D721Med (cell line): ENCODE measurements around the gene CDK14.
A peak's percentile ranks its signal among the peaks of the same experiment; 100 is the strongest.

Experiments used
- DNase-seq: peaks from one replicate; pipeline ENCODE4 v3.0.0; 2011; ENCODE audit warnings: low spot score; ENCODE audit not compliant: insufficient read length
- FAIRE-seq: peaks from 2 replicates; lab custom pipeline; 2011; peaks lifted over from hg19 to GRCh38; lab: Jason Lieb, UNC
- TF ChIP-seq, protein P1 (sequence below): IDR thresholded peaks from 2 replicates; pipeline ENCODE4 v1.5.1; 2012; ENCODE audit warnings: mild to moderate bottlenecking, control low read depth; ENCODE audit not compliant: insufficient read depth; ENCODE audit errors: missing control alignments

Gene CDK14

DNA sequence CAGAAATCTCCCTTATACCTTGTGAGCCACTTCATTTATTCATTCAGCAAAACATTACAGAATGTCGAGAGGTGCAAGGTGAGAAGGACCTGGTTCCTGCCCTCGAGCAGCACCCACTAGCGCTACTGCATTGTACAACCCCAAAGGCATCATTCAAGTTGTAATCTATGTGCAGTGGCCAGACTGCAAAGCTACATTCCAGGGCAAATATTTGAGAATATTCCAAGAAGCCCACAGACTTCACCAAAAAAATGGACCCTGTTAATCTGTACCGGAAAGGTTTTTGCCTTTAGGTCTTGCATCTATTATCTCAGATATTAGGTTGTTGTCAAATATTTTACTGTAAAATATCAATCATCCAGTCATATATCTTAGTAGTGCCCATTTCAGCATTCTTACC is 372.8 kb downstream of the CDK14 start:
- FAIRE-seq = no peak
- DNase-seq = no peak
- TF ChIP-seq, protein P1, sequence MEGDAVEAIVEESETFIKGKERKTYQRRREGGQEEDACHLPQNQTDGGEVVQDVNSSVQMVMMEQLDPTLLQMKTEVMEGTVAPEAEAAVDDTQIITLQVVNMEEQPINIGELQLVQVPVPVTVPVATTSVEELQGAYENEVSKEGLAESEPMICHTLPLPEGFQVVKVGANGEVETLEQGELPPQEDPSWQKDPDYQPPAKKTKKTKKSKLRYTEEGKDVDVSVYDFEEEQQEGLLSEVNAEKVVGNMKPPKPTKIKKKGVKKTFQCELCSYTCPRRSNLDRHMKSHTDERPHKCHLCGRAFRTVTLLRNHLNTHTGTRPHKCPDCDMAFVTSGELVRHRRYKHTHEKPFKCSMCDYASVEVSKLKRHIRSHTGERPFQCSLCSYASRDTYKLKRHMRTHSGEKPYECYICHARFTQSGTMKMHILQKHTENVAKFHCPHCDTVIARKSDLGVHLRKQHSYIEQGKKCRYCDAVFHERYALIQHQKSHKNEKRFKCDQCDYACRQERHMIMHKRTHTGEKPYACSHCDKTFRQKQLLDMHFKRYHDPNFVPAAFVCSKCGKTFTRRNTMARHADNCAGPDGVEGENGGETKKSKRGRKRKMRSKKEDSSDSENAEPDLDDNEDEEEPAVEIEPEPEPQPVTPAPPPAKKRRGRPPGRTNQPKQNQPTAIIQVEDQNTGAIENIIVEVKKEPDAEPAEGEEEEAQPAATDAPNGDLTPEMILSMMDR = no peak

DNA sequence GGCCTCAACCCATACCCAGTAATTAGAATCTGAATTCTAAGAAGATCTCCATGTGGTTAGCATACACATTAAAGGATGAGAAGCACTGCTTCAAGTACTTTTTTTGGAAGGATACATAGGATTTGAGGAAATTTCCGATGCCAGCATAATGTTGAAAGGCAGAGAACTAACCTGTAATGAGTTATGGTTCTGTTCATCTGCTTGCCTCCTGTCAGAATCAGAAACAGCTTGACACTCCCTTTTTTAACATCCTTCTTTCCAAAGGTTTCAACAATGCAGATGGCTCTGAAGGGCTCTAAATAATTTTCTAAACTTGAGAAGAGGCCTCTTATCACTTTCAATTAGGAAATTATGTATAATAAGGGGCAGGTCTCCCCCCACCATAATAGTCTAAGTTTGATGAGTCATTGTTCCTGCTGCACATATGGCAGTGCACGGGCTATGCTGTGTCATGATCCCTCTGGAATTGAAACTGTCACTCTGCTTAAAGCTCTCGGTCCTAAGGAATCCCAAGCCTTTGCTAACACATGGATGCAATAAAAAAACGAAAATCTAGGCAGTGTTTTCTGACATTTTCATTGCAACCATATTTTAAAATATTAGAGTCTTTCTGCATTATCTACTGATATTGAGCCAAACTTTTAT is 376.9 kb downstream of the CDK14 start:
- DNase-seq = no peak
- peak; percentile 48 for FAIRE-seq
- TF ChIP-seq, protein P1 = no peak

DNA sequence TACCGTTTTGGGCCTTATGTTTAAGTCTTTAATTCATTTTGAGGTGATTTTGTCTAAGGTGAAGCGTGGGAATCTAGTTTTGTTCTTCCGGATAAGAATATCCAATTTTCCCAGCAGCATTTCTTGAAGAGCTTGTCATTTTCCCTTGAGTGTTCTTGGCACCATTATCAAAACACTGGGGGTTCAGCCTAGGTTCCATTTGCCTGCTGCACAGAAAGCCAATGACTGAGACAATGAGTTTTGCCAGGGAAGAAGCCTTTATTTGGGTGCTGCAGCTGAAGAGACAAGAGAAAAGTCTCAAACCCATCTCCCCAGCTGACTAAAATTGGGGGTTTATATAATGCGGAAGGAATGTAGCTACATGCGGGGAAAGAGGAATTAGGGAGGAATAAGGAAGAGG is 380.9 kb downstream of the CDK14 start:
- DNase-seq (no peak), FAIRE-seq (no peak)
- TF ChIP-seq, protein P1 = no peak

DNA sequence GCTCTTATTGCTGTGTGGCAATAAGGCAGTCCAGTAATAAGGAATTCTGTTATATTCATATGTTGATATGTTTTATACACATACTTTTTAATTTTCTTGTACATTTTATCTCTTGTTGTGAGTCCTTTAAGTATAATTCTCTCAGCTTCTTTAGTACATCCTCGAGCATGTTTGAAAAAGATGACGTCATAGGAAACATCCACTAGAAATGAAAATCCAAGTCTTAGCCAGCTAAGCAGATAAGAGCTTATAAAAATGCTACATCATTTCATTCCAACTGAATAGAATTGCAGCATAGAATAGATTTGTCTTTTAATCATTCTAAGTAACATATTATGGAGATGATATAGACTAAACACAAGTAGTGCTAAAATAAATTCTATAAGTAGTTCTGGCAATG is 384.4 kb downstream of the CDK14 start:
- DNase-seq (no peak), FAIRE-seq (peak; percentile 46)
- TF ChIP-seq, protein P1 = no peak

DNA sequence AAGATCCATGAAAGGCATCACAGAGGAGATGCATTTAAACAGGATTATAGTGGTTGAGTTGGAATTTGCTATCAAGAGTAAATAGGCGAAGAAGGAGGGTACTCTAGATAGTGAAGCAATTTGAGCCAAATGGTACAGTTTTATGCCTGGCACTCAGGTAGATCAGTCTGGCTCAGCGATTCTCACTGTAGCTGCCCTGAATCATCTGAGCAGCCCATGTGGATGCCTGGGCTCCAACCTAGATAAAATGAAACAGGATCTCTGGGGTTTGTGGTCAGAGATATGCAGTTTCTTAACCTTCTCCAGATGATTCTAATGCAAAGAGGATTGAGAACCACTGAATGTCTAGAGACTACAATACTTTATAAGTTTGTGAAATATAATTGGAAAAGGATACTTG is 386.1 kb downstream of the CDK14 start:
- TF ChIP-seq, protein P1 = no peak
- no peak for DNase-seq
- no peak for FAIRE-seq

DNA sequence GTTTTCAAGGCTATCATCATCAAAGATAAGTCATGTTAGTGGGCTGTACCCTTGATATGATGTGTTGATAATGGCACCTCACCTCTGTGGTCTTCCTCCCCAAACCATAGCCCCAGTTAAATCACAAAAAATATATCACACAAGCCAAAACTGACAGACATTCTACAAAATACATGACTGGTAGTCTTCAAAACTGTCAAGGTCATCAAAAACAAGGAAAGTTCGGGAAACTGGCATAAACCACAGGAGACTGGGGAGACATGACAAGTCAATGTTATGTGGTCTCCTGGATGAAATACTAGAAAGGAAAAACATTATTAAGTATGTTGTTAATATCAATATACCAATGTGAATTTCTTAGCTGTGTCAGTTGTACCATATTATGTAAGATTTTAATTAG is 388.6 kb downstream of the CDK14 start:
- FAIRE-seq (no peak), DNase-seq (no peak)
- TF ChIP-seq, protein P1 = no peak

DNA sequence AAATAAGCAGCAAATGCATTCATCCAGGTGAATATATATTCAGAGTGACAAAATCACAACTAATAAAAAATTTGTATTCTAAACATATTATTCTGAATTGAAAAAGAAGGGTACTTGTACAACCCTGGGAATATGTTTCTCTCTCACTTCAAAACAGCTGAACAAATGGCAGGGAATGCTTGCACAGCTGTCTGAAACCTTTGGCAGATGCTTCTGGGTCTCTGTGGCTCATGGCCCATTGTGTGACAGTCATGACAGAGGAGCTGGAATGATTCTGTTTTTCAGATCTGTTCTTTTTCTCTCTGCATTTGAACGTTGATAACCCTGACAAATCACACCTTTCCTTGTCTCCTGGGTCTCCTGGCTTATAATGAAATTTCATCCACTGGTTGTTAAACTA is 392.4 kb downstream of the CDK14 start:
- no peak for FAIRE-seq

More for the DNA sequence above, 392.4 kb downstream of the CDK14 start:
- TF ChIP-seq, protein P1 = no peak
- DNase-seq = no peak
